C4-2B (cell line): ENCODE measurements around the gene CATSPERB.

Experiments used
- ZFX ChIP-seq: fragments of 450-650 bp; IDR thresholded peaks from 2 replicates; pipeline ENCODE4 v1.6.1; 2017
- TF ChIP-seq, protein P1 (sequence below): fragments of 450-650 bp; conservative IDR thresholded peaks from 2 replicates; pipeline ENCODE4 v1.5.1; 2017; ENCODE audit warnings: mild to moderate bottlenecking

GRCh38 chr14:91555531-91555930, 176.4 kb downstream of the CATSPERB start:
- TF ChIP-seq, protein P1, sequence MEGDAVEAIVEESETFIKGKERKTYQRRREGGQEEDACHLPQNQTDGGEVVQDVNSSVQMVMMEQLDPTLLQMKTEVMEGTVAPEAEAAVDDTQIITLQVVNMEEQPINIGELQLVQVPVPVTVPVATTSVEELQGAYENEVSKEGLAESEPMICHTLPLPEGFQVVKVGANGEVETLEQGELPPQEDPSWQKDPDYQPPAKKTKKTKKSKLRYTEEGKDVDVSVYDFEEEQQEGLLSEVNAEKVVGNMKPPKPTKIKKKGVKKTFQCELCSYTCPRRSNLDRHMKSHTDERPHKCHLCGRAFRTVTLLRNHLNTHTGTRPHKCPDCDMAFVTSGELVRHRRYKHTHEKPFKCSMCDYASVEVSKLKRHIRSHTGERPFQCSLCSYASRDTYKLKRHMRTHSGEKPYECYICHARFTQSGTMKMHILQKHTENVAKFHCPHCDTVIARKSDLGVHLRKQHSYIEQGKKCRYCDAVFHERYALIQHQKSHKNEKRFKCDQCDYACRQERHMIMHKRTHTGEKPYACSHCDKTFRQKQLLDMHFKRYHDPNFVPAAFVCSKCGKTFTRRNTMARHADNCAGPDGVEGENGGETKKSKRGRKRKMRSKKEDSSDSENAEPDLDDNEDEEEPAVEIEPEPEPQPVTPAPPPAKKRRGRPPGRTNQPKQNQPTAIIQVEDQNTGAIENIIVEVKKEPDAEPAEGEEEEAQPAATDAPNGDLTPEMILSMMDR = no peak
- TF ChIP-seq ZFX = no peak
